GM12878 (cell line): ENCODE measurements around the gene FOXA1. TPM values are rescaled to one million over a fixed set of nuclear protein-coding genes. Genes with fewer than 3 reads are reported as not detected.

Experiments
- ATAC-seq: fragments of 200-7000 bp; cut with Tn5 transposase; 3 replicates; pipeline ENCODE4 v1.9.1; 2020; ENCODE audit warnings: mild to moderate bottlenecking, moderate library complexity
- BruUV-seq: library from RNA; stranded (reverse); fragments of 400-500 nt; replicated peaks from 2 replicates; lab custom pipeline; 2021; lab: Mats Ljungman, UMichigan
- CTCF ChIA-PET: fragments of 300-600 bp; sonication (Branson Sonifier 250); formaldehyde crosslinking; extraction: SDS; loops from one replicate; lab custom pipeline; 2021; ENCODE audit warnings: inconsistent platforms; lab: Yijun Ruan, JAX
- POLR2A ChIA-PET: fragments of 350-600 bp; formaldehyde crosslinking; extraction: SDS; loops from one replicate; lab custom pipeline; 2021; ENCODE audit warnings: inconsistent platforms; lab: Charles Lee
- RAD21 ChIA-PET: fragments of 300-600 bp; sonication (Branson Sonifier 250); formaldehyde crosslinking; loops from one replicate; lab custom pipeline; 2023; ENCODE audit warnings: antibody characterized with exemption; ENCODE audit not compliant: unreplicated experiment; lab: Charles Lee
- SMC1A ChIA-PET: fragments of 300-600 bp; sonication (Branson Sonifier 250); formaldehyde crosslinking; loops from one replicate; lab custom pipeline; 2023; ENCODE audit not compliant: unreplicated experiment, uncharacterized antibody; lab: Charles Lee
- DNase-seq: peaks from one replicate; pipeline ENCODE4 v3.0.0-alpha.2; 2011; ENCODE audit warnings: low read depth, low spot score
- FAIRE-seq: peaks from 3 replicates; lab custom pipeline; 2011; peaks lifted over from hg19 to GRCh38; lab: Jason Lieb, UNC
- H2AFZ ChIP-seq: 2 replicates; pipeline ENCODE4 v1.6.0; 2011; ENCODE audit warnings: low read depth, low read length, control low read depth; ENCODE audit not compliant: control insufficient read depth
- H3K27ac ChIP-seq: 2 replicates; pipeline ENCODE4 v1.5.1; 2011; ENCODE audit warnings: control low read depth; ENCODE audit not compliant: control insufficient read depth, insufficient read depth
- H3K27me3 ChIP-seq, 2 experiments: replicated peaks in 1 of 2; 2 replicates each; pipeline versions ENCODE4 v1.6.0 to v1.6.1; 2011; ENCODE audit warnings: low read length in 1 of 2; ENCODE audit not compliant: control insufficient read depth in 2 of 2, insufficient read depth in 2 of 2
- H3K36me3 ChIP-seq, 2 experiments: 2 replicates each; pipeline ENCODE4 v1.5.1; 2011; ENCODE audit warnings: low read length in 1 of 2; ENCODE audit not compliant: control insufficient read depth in 2 of 2, insufficient read depth in 2 of 2
- H3K4me1 ChIP-seq: 2 replicates; pipeline ENCODE4 v1.6.1; 2011; ENCODE audit warnings: mild to moderate bottlenecking, low read length, moderate library complexity, mixed read lengths; ENCODE audit not compliant: control insufficient read depth, insufficient read depth
- H3K4me2 ChIP-seq: 2 replicates; pipeline ENCODE4 v1.6.0; 2011; ENCODE audit warnings: control low read depth; ENCODE audit not compliant: control insufficient read depth, insufficient read depth
- H3K4me3 ChIP-seq: fragments of 200-600 bp; sonication (generic); 2 replicates; pipeline ENCODE4 v1.5.1; 2016
- H3K79me2 ChIP-seq: 2 replicates; pipeline ENCODE4 v1.6.0; 2011; ENCODE audit warnings: low read length; ENCODE audit not compliant: control insufficient read depth, insufficient read depth
- H3K9ac ChIP-seq: 2 replicates; pipeline ENCODE4 v1.8.0; 2011; ENCODE audit warnings: low read length, control low read depth, mixed read lengths; ENCODE audit not compliant: control insufficient read depth, insufficient read depth
- H3K9me3 ChIP-seq: replicated peaks from 3 replicates; pipeline ENCODE4 v1.5.1; 2011; ENCODE audit warnings: mild to moderate bottlenecking, low read length; ENCODE audit not compliant: control insufficient read depth, insufficient read depth
- H4K20me1 ChIP-seq: 2 replicates; pipeline ENCODE4 v1.6.0; 2011; ENCODE audit not compliant: control insufficient read depth, insufficient read depth
- ATF2 ChIP-seq: IDR thresholded peaks from 2 replicates; pipeline ENCODE4 v1.6.1; 2012; ENCODE audit warnings: low read length, inconsistent platforms
- ATF7 ChIP-seq: fragments of 450-650 bp; IDR thresholded peaks from 2 replicates; pipeline ENCODE4 v1.6.1; 2016; ENCODE audit warnings: low read depth, mild to moderate bottlenecking
- CEBPZ ChIP-seq: fragments of 150-350 bp; IDR thresholded peaks from 2 replicates; pipeline ENCODE4 v1.6.1; 2016; ENCODE audit warnings: low read depth, low read length
- CREB1 ChIP-seq: IDR thresholded peaks from 2 replicates; pipeline ENCODE4 v1.6.1; 2012; ENCODE audit warnings: low read depth, mild to moderate bottlenecking, inconsistent platforms
- FOXM1 ChIP-seq: IDR thresholded peaks from 2 replicates; pipeline ENCODE4 v1.6.1; 2012; ENCODE audit warnings: low read depth, mild to moderate bottlenecking, inconsistent platforms, low read length, moderate library complexity
- IRF4 ChIP-seq: IDR thresholded peaks from 2 replicates; pipeline ENCODE4 v1.6.1; 2011; ENCODE audit warnings: low read depth, low read length
- PRDM15 ChIP-seq: fragments of 450-650 bp; formaldehyde crosslinking; IDR thresholded peaks from 2 replicates; pipeline ENCODE4 v1.4.0; 2020; ENCODE audit warnings: mild to moderate bottlenecking, moderate library complexity
- SKIL ChIP-seq: fragments of 450-650 bp; IDR thresholded peaks from 2 replicates; pipeline ENCODE4 v1.6.1; 2017; ENCODE audit warnings: mild to moderate bottlenecking, low read depth, inconsistent platforms; ENCODE audit not compliant: poor library complexity, severe bottlenecking
- WGBS: methylation state at CpG from one replicate; pipeline ENCODE4 v1.1.6; 2016; ENCODE audit warnings: low lambda C conversion rate; ENCODE audit not compliant: insufficient replicate concordance, insufficient coverage; ENCODE audit errors: missing lambda C conversion rate; 5-methylcytosine and 5-hydroxymethylcytosine counted together
- in situ Hi-C: fragments of 300-500 bp; cut with MboI; formaldehyde crosslinking; loops from 9 replicates; pipeline ENCODE4 v1.14.3; 2018; ENCODE audit warnings: mixed read lengths
- intact Hi-C: fragments of 100-400 bp; cut with micrococcal nuclease; formaldehyde crosslinking; loops from one replicate; pipeline ENCODE4 v1.14.2; 2022; ENCODE audit not compliant: unreplicated experiment
- polyA plus RNA-seq, 11 experiments: library from polyadenylated mRNA; depleted of rRNA in 4 of 11; unstranded in 6 of 11; stranded (reverse) in 5 of 11; fragments of >200 nt; fragmentation: Nextera tagmentation in 4 of 11; fragmentation: Illumina TruSeq in 1 of 11; extraction: Ambion mirVana in 4 of 11; extraction: Trizol in 1 of 11; gene quantifications; 1 replicate in 1 of 11; 2 replicates in 10 of 11; pipeline versions ENCODE4 v1.2.1 to v1.2.3, GENCODE V29; 2011 to 2016; ENCODE audit warnings: inconsistent platforms in 2 of 11, missing spikeins in 2 of 11, low read depth in 1 of 11
- total RNA-seq, 4 experiments: library from RNA; depleted of rRNA in 3 of 4; stranded (reverse); fragments of >200 nt in 3 of 4; fragmentation: Illumina TruSeq in 1 of 4; extraction: Trizol in 1 of 4; gene quantifications; 2 replicates each; pipeline versions ENCODE4 v1.2.1 to v1.2.3, GENCODE V29; 2013 to 2021

The FOXA1 gene
- total and polyA plus RNA-seq, 10 of the 15 experiments (the other 5 are each of a cell fraction or from before 2014, with no cell fraction given): 0.03 to 0.18 (median 0.06) TPM; not detected in 7

GRCh38 chr14:37600880-37601741 is 6.1 kb upstream of the FOXA1 start:
- ChIA-PET RAD21 (no interaction called here), SMC1A (no interaction called here), CTCF (no interaction called here), POLR2A (interaction anchor here (0.6 kb wide), 1 partner anchor 239 kb away, joined by 4 read pairs; no protein-coding TSS in a partner anchor)
- no peak for DNase-seq
- Histone ChIP-seq H3K4me2 (no peak overlapping the region), H3K79me2 (no peaks in the 10 kb centered on the region), H3K27ac (no peak overlapping the region), H2AFZ (no peak overlapping the region), H3K9ac (no peak overlapping the region), H3K9me3 (no peaks in the 10 kb centered on the region; the same call in 2 of the 3 replicates), H3K27me3 (no peaks in the 10 kb centered on the region; a peak in 2 of 4 replicates), H3K36me3 (no peaks in the 10 kb centered on the region), H3K4me1 (no peaks in the 10 kb centered on the region), H3K4me3 (no peak overlapping the region), H4K20me1 (no peaks in the 10 kb centered on the region)
- in situ Hi-C loops (no loop called here), intact Hi-C loops (no loop called here)
- ATAC-seq: no peak
- BruUV-seq: no TSS peak
- no peak for FAIRE-seq
- WGBS: 13% methylated on average over 4 of the region's 4 CpGs
- TF ChIP-seq IRF4 (no peak), SKIL (no peak), FOXM1 (no peak), PRDM15 (CRISPR knock-in tag) (no peak), ATF7 (no peak), CREB1 (no peak), ATF2 (no peak), CEBPZ (no peak)
